ENCODE measurements around the gene SHKBP1.

SHKBP1 gene

DNA sequence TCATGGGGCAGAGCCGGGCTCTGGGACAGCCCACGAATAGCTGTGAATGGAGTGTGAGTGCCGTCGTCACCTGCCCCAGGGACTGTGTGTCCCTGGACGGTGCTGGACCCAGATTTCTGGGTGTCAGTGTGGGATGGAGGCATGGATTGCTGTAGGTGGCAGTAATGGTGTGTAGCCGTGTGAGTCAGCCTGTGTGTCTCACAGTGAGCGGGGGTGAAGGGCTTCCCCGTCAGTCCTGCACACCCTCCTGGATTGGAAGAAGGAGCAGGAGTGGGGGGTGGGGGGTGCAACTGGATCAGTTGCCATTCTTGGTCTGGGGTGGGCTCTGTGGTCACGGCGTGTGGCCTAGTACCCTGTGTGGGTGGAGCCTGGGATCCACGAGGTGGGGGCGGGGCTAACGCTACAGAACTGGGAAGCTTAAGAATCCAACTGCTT lies 18.0 kb downstream of the SHKBP1 start:
- TF ChIP-seq EZH2phosphoT487 (IDR thresholded peaks at IDR 0.05; ENCODE audit: borderline replicate concordance, low read length) = no peak
- no peak for TF ChIP-seq CTCF (IDR thresholded peaks at IDR 0.05; ENCODE audit: low read depth, low read length, poor library complexity, severe bottlenecking)
- Histone ChIP-seq H3K4me2 (ENCODE audit: low read length) (peak overlapping the region; percentile 25), H3F3A (ENCODE audit: control insufficient read depth, insufficient read depth) (peaks cover 6% of the 10 kb centered on the region), H3K27ac (ENCODE audit: low read depth, low read length) (no peak overlapping the region), H3K79me2 (ENCODE audit: control insufficient read depth, low read length) (no peaks in the 10 kb centered on the region), H3K4me1 (ENCODE audit: control insufficient read depth, low read length) (peaks cover 36% of the 10 kb centered on the region), H4K20me1 (ENCODE audit: control insufficient read depth, insufficient read depth, low read depth, low read length) (0 out of 2 replicates have a peak, but pooled peaks cover 2% of the 10 kb centered on the region), H3K27me3 (ENCODE audit: control insufficient read depth, low read length) (peaks cover 24% of the 10 kb centered on the region), H3K9me3 (ENCODE audit: control insufficient read depth, insufficient read depth, low read length) (no peaks in the 10 kb centered on the region), H3K36me3 (ENCODE audit: control insufficient read depth, low read length) (no peaks in the 10 kb centered on the region), H3K4me3 (ENCODE audit: low read length) (no peak overlapping the region), H3K9me2 (replicated peaks; ENCODE audit: control insufficient read depth, low read length) (no peaks in the 10 kb centered on the region)

DNA sequence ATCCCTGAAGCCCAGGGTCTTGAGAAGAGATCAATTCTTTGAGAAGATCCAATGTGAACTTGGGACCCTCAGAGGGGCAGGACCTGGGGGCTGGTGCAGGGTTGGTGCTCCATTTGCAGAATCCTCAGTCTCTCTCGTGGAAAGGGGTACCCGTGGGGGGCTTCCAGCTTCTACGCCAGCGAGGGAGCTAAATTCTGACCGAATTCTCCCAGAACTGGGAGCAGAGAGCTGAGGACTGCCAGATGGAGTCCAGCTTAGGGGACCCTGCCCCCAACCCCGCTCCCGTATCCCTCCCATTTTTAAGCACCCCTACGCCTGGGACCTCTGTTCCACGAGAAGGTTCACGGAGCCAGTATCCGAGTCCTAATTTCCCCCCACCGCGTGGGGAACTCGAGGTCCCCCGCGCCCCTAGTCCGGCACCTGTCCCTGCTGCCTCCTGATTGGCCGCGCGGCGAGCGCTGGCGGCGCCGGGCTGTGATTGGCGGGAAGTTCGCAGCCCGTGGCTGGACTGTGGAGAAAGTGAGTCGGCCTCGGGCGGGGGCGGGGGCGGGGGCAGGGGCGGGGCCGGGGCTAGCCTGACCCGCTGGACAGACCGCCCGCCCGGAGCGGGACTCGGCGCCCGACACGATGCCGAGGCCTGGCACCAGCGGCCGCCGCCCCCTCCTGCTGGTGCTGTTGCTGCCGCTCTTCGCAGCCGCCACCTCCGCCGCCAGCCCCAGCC lies 20.1 kb downstream of the SHKBP1 start:
- Histone ChIP-seq H3K4me3 (ENCODE audit: low read length) (no peak overlapping the region), H3K4me1 (ENCODE audit: control insufficient read depth, low read length) (peaks cover 54% of the 10 kb centered on the region), H3K4me2 (ENCODE audit: low read length) (no peak overlapping the region)

DNA sequence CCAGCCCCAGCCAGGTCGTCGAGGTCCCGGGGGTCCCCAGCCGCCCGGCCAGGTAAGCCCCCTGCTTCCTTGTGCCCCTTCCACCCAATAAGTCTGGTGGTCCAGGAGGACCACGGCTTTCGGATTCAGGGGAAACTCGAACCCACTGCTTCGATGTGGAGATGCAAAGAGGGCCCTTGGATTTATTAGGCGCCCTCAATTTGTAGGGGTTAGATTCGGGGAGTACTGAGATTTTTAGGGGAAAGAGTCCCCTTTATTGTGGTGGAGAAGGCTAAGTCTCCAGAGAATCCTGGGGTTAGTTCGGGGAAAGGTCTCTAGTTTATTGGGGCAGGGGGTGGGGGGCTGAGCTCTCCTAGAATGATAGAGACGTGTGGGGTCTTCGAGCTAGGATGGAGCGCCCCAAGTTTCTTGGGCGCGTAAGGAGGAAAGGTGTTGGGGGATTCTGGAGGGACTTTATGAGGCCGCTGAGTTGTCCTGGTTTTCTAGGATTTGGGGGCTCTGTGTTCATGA lies 20.7 kb downstream of the SHKBP1 start:
- H3K79me2 ChIP-seq (ENCODE audit: control insufficient read depth, low read length) = no peaks in the 10 kb centered on the region
- peaks cover 58% of the 10 kb centered on the region for H3K4me1 ChIP-seq (ENCODE audit: control insufficient read depth, low read length)
- peak overlapping the region; percentile 38 for H3K4me2 ChIP-seq (ENCODE audit: low read length)
- peaks cover 7% of the 10 kb centered on the region for H3F3A ChIP-seq (ENCODE audit: control insufficient read depth, insufficient read depth)
- no peaks in the 10 kb centered on the region for H3K36me3 ChIP-seq (ENCODE audit: control insufficient read depth, low read length)
- TF ChIP-seq EZH2phosphoT487 (IDR thresholded peaks at IDR 0.05; ENCODE audit: borderline replicate concordance, low read length) (0 out of 2 replicates have a peak, but pooled peaks have one; percentile 44), CTCF (IDR thresholded peaks at IDR 0.05; ENCODE audit: low read depth, low read length, poor library complexity, severe bottlenecking) (no peak)
- peaks cover 2% of the 10 kb centered on the region; the same call in 1 of the 2 replicates for H4K20me1 ChIP-seq (ENCODE audit: control insufficient read depth, insufficient read depth, low read depth, low read length)
- no peak overlapping the region for H3K4me3 ChIP-seq (ENCODE audit: low read length)
- no peaks in the 10 kb centered on the region for H3K9me2 ChIP-seq (replicated peaks; ENCODE audit: control insufficient read depth, low read length)
- H3K27ac ChIP-seq (ENCODE audit: low read depth, low read length) = no peak overlapping the region
- H3K27me3 ChIP-seq (ENCODE audit: control insufficient read depth, low read length) = peaks cover 45% of the 10 kb centered on the region
- H3K9me3 ChIP-seq (ENCODE audit: control insufficient read depth, insufficient read depth, low read length) = no peaks in the 10 kb centered on the region

More for the DNA sequence above, 20.1 kb downstream of the SHKBP1 start:
- Histone ChIP-seq H3K9me3 (ENCODE audit: control insufficient read depth, insufficient read depth, low read length) (no peaks in the 10 kb centered on the region), H3K27ac (ENCODE audit: low read depth, low read length) (no peak overlapping the region), H4K20me1 (ENCODE audit: control insufficient read depth, insufficient read depth, low read depth, low read length) (peaks cover 2% of the 10 kb centered on the region; the same call in 1 of the 2 replicates), H3F3A (ENCODE audit: control insufficient read depth, insufficient read depth) (peaks cover 7% of the 10 kb centered on the region), H3K36me3 (ENCODE audit: control insufficient read depth, low read length) (no peaks in the 10 kb centered on the region), H3K9me2 (replicated peaks; ENCODE audit: control insufficient read depth, low read length) (no peaks in the 10 kb centered on the region), H3K79me2 (ENCODE audit: control insufficient read depth, low read length) (no peaks in the 10 kb centered on the region), H3K27me3 (ENCODE audit: control insufficient read depth, low read length) (peaks cover 43% of the 10 kb centered on the region)
- no peak for TF ChIP-seq EZH2phosphoT487 (IDR thresholded peaks at IDR 0.05; ENCODE audit: borderline replicate concordance, low read length)
- no peak for TF ChIP-seq CTCF (IDR thresholded peaks at IDR 0.05; ENCODE audit: low read depth, low read length, poor library complexity, severe bottlenecking)

Measured in DOHH2 (cell line).